ENCODE results near the gene EDEM2. TPM values are rescaled to one million over a fixed set of nuclear protein-coding genes. Genes with fewer than 3 reads are reported as not detected.

The EDEM2 gene
- total and polyA plus RNA-seq, 2 of the 4 experiments (the other 2 are of a cell fraction), result 19.0 to 27.4 TPM

GRCh38 chr20:35077872-35078271 lies 69.3 kb downstream of the EDEM2 start:
- H3K4me1 ChIP-seq (ENCODE audit: control insufficient read depth, insufficient read depth, low read length), result 0 out of 2 replicates have a peak, but pooled peaks cover 3% of the 10 kb centered on the region
- peaks cover 13 to 39% of the 10 kb centered on the region in 2 experiments for H3K79me1 ChIP-seq (ENCODE audit: low read depth in 1 of 2, low read length in 2 of 2)
- H3K27me3 ChIP-seq (ENCODE audit: control insufficient read depth, insufficient read depth, low read length), result no peaks in the 10 kb centered on the region
- no peak for TF ChIP-seq NFE2L2 (IDR thresholded peaks at IDR 0.05; ENCODE audit: low read depth, low read length)
- H2BK120ac ChIP-seq (ENCODE audit: low read depth, low read length), result no peak overlapping the region
- H2BK15ac ChIP-seq (ENCODE audit: low read depth, low read length), result no peak overlapping the region
- DNase-seq, result no peak
- H3K9me1 ChIP-seq (ENCODE audit: insufficient read depth, low read length), result peaks cover 3% of the 10 kb centered on the region
- H4K8ac ChIP-seq (ENCODE audit: low read depth in 2 of 2, low read length in 2 of 2), result no peak overlapping the region
- no TSS peak for BruUV-seq (replicated peaks)
- no peak overlapping the region for H2AK5ac ChIP-seq (ENCODE audit: low read depth, low read length)
- H3K18ac ChIP-seq (ENCODE audit: low read depth, low read length), result no peak overlapping the region
- H3K23ac ChIP-seq (ENCODE audit: low read depth, low read length), result no peak overlapping the region
- POLR2A ChIA-PET (ENCODE audit: unreplicated experiment), result no interaction called here
- no peak overlapping the region for H3K14ac ChIP-seq (replicated peaks; ENCODE audit: low read depth, low read length)
- no peak overlapping the region for H2BK5ac ChIP-seq (ENCODE audit: low read depth, low read length, poor library complexity, severe bottlenecking)
- H4K5ac ChIP-seq (ENCODE audit: low read depth, low read length), result no peak overlapping the region
- H3K4ac ChIP-seq (ENCODE audit: low read depth, low read length), result no peak overlapping the region
- H3K56ac ChIP-seq (ENCODE audit: extremely low read depth, insufficient read depth, low read length), result no peak overlapping the region
- H3K9me3 ChIP-seq (ENCODE audit: control insufficient read depth, insufficient read depth, low read length), result no peaks in the 10 kb centered on the region
- in situ Hi-C loops (cut with MboI; ENCODE audit: low sequenced_read_pairs) (no loop called here), dilution Hi-C loops (cut with HindIII; ENCODE audit: low sequenced_read_pairs, unreplicated experiment) (no loop called here), intact Hi-C loops (cut with micrococcal nuclease) (no loop called here)
- H3K36me3 ChIP-seq (ENCODE audit: control insufficient read depth, insufficient read depth, low read length), result peaks cover 14% of the 10 kb centered on the region
- H3K27ac ChIP-seq (ENCODE audit: insufficient read depth, low read length), result no peak overlapping the region
- no peak overlapping the region for H3K4me2 ChIP-seq (ENCODE audit: low read depth, low read length)
- WGBS, 2 experiments (ENCODE audit: extremely low coverage in 2 of 2, insufficient read length in 1 of 2), result no CpG with 5 or more reads among the region's 5 CpGs
- CTCF ChIA-PET, result no interaction called here
- no peak overlapping the region for H2AK9ac ChIP-seq (replicated peaks; ENCODE audit: low read depth, low read length, poor library complexity)
- no peak overlapping the region for H2AFZ ChIP-seq (replicated peaks; ENCODE audit: low read length, poor library complexity)
- H3K9ac ChIP-seq (ENCODE audit: low read depth, low read length), result no peak overlapping the region
- no peak overlapping the region for H4K91ac ChIP-seq (ENCODE audit: insufficient read depth, low read depth, low read length)
- H4K20me1 ChIP-seq (ENCODE audit: insufficient read depth, low read length), result peaks cover 47% of the 10 kb centered on the region
- ATAC-seq (ENCODE audit: low read depth), result no peak
- no peak overlapping the region for H3K4me3 ChIP-seq (ENCODE audit: insufficient read depth, low read depth, low read length)
- H2BK20ac ChIP-seq (ENCODE audit: low read depth, low read length), result no peak overlapping the region

Data from IMR-90 (cell line).